D341Med (cell line): ENCODE measurements around the gene AAGAB.
"Not testable (repeated sequence)": the region's sequence is repeated elsewhere in the genome, so short reads cannot be mapped to it uniquely, and the experiment has no call there.

ENCODE experiments used
- DNase-seq: peaks from one replicate; pipeline ENCODE4 v3.0.0; 2012; ENCODE audit warnings: low spot score

The AAGAB gene

GRCh38 chr15:67253101-67253500 lies 1.4 kb downstream of the AAGAB start:
- DNase-seq = no peak

GRCh38 chr15:67251318-67251717 lies 3.1 kb downstream of the AAGAB start:
- no peak for DNase-seq

- DNase-seq = no peak
These were observed 4.6 kb downstream of the AAGAB start for GRCh38 chr15:67249830-67250229.

- no peak for DNase-seq
These were observed 6.4 kb downstream of the AAGAB start for GRCh38 chr15:67248011-67248505.

DNA sequence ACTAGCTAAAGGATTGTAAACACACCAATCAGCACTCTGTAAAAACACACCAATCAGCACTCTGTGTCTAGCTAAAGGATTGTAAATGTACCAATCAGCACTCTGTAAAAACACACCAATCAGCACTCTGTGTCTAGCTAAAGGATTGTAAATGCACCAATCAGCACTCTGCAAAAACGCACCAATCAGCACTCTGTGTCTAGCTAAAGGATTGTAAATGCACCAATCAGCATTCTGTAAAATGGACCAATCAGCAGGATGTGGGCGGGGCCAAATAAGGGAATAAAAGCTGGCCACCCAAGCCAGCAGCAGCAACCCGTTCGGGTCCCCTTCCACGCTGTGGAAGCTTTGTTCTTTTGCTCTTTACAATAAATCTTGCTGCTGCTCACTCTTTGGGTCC lies 7.9 kb downstream of the AAGAB start:
- not testable (repeated sequence) for DNase-seq

- no peak for DNase-seq
These were observed 9.4 kb downstream of the AAGAB start for GRCh38 chr15:67244971-67245478.

- no peak for DNase-seq
These were observed 11.8 kb downstream of the AAGAB start for GRCh38 chr15:67242708-67243111.

- no peak for DNase-seq
These were observed 13.2 kb downstream of the AAGAB start for GRCh38 chr15:67241132-67241855.

DNA sequence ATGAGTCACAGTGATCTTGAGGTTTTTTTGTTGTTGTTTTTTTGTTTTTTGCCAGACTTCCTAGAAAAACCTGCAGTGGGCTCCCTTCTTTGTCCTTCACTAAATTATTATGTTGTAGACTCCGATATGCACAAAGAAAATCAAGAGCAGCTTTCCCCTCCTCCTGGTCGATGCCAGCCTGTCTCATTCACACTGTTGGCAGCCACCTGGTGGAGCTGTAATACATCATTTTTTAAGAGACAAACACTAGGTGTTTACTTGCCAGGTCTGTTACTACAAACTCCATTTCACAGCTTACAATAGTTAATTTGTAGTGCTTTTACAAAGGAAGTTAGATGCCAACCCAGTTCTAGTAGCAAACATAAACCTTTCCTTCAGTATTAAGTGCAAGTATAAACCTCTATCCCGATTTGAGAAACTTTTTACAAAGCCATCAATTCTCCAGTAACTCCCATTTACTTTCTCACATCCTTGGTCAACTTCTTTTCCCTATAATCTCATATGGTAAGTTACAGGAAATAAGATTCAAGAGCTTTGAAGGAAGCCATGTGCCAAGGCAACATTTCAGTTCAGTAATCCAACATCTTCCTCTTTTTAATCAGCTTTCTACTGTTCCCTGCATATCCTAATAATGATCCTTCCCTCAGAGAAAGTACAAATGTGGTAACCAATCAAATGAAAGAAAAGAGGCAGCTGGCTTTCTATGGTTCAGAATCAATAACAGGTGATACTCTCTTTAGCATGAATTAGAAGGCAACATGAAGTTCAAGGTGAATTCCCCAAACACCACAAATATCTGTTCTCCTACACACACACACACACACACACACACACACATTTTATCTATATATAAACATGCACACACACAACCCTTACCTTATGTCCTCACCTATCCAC lies 14.0 kb downstream of the AAGAB start:
- DNase-seq = peak; percentile 52

DNA sequence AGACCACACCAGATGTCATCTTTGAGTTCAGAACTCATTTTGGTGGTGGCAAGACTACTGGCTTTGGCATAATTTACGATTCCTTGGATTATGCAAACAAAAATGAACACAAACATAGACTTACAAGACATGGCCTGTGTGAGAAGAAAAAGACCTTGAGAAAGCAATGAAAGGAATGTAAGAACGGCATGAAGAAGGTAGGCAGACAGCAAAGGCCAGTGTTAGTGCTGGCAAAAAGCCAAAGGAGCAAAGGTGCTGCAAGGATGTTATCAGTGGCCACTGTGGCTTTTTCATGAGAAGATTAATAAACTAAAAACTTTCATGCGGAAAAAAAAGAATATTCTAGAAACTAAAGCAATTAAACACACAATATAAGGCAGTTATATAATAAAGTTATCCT lies 21.9 kb downstream of the AAGAB start:
- no peak for DNase-seq

GRCh38 chr15:67230504-67230903 lies 24.0 kb downstream of the AAGAB start:
- DNase-seq = no peak

GRCh38 chr15:67228286-67228685 lies 26.2 kb downstream of the AAGAB start:
- DNase-seq = no peak

- DNase-seq = no peak
These were observed 26.6 kb downstream of the AAGAB start for GRCh38 chr15:67227846-67228245.

DNA sequence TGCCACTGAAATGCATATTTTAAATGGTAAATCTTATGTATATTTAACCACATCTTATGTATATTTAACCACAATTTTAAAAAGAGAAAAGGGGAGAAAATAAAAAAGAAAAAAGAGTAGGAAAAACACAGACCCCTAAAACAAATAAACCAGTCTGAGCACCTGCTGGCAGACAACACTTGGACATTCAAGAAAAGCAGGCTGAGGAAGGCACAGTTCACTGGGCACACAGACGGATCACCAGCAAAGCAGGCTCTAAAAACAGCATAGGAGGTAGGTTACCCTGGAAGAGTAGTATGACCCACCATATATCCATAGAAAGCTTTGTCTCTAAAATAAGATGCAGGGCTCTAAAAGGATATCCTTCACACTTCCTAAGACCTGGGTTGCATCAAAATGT lies 27.0 kb downstream of the AAGAB start:
- no peak for DNase-seq

GRCh38 chr15:67225336-67225735 lies 29.1 kb downstream of the AAGAB start:
- DNase-seq = no peak

- no peak for DNase-seq
These were observed 29.6 kb downstream of the AAGAB start for GRCh38 chr15:67224889-67225288.

- no peak for DNase-seq
These were observed 35.2 kb downstream of the AAGAB start for GRCh38 chr15:67219288-67219687.

- DNase-seq = no peak
These were observed 36.0 kb downstream of the AAGAB start for GRCh38 chr15:67218428-67218827.

GRCh38 chr15:67216859-67217258 lies 37.6 kb downstream of the AAGAB start:
- no peak for DNase-seq

- no peak for DNase-seq
These were observed 39.4 kb downstream of the AAGAB start for GRCh38 chr15:67215102-67215501.

DNA sequence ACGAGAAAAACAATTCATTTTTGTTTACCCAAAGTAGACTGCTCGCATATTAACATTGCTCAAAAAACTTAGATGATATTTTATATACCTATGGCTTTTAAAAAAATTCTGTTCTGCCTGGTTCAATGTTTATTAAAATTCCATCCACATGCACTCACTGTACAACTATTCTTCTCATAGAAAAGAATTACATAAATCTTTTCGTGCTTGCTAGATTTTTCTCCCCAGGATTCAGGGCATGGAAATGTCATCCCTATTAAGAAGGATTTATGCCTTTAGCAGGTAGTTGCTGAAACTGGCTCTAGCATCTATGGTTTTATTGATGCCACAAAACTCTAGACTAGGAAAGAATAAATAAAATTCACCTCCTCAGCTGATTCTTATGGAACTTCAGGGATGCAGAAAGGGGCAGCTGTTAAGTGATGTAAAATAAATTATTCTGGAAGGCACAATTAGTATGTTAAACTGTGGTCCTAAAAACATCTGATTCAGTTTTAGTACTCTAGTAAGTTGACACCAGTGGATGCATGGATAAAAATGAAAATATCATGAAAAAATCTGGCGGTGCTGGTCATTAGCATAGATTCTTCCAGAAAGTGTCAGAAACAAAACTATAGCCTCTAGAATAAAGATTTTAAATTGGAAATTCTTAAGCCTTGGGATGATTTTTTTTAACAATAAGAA lies 41.6 kb downstream of the AAGAB start:
- DNase-seq = no peak

- no peak for DNase-seq
These were observed 43.8 kb downstream of the AAGAB start for GRCh38 chr15:67210555-67211168.
